T-cell (primary cell): ENCODE data around the gene NPIPB6. TPM values are rescaled to one million over a fixed set of nuclear protein-coding genes. Genes with fewer than 3 reads are reported as not detected.
A peak's percentile ranks its signal among the peaks of the same experiment; 100 is the strongest.
"Not testable (repeated sequence)": the region's sequence is repeated elsewhere in the genome, so short reads cannot be mapped to it uniquely, and the experiment has no call there.

Experiments used
- ATAC-seq, 4 experiments: fragments of 200-7000 bp in 3 of 4; fragments of 150-1000 bp in 1 of 4; cut with Tn5 transposase; replicated peaks in 1 of 4; 1 replicate in 3 of 4; 2 replicates in 1 of 4; pipeline ENCODE4 v1.10.0; 2021; ENCODE audit warnings: moderate library complexity in 3 of 4, mild to moderate bottlenecking in 2 of 4, moderate number of reproducible peaks in 1 of 4
- CTCF ChIA-PET, 2 donors: fragments of 300-600 bp; sonication (Branson Sonifier 250); formaldehyde crosslinking; loops; one replicate each; lab custom pipeline; 2022; ENCODE audit warnings: antibody characterized with exemption in 2 of 2; lab: Charles Lee
- POLR2A ChIA-PET, 2 donors: fragments of 300-600 bp; sonication (Branson Sonifier 250); formaldehyde crosslinking; loops; one replicate each; lab custom pipeline; 2022; ENCODE audit warnings: antibody characterized with exemption in 2 of 2; lab: Charles Lee
- DNase-seq, 35 experiments: peaks; one replicate each; pipeline versions ENCODE4 v3.0.0 to v3.0.0-alpha.2; 2013 to 2023
- H3K27ac ChIP-seq: one replicate; pipeline ENCODE4 v1.5.1; 2013; ENCODE audit warnings: low read length
- H3K27me3 ChIP-seq, 2 experiments: replicated peaks in 1 of 2; 1 replicate in 1 of 2; 2 replicates in 1 of 2; pipeline versions ENCODE4 v1.6.1 to v1.7.0; 2013; ENCODE audit warnings: low read length in 1 of 2, mixed read lengths in 1 of 2; ENCODE audit not compliant: control insufficient read depth in 2 of 2, insufficient read depth in 2 of 2; ENCODE audit errors: extremely low read depth in 1 of 2
- H3K36me3 ChIP-seq, 2 donors: 1 replicate in 1 of 2; 2 replicates in 1 of 2; pipeline versions ENCODE4 v1.6.1 to v1.7.0; 2013; ENCODE audit warnings: low read length in 1 of 2; ENCODE audit not compliant: control insufficient read depth in 2 of 2, insufficient read depth in 1 of 2; ENCODE audit errors: extremely low read depth in 1 of 2
- H3K4me1 ChIP-seq, 2 experiments: 1 replicate in 1 of 2; 2 replicates in 1 of 2; pipeline versions ENCODE4 v1.6.1 to v1.7.0; 2013; ENCODE audit warnings: low read length in 2 of 2, mixed read lengths in 1 of 2; ENCODE audit not compliant: insufficient read depth in 2 of 2, control insufficient read depth in 1 of 2; ENCODE audit errors: extremely low read depth in 1 of 2
- H3K4me3 ChIP-seq, 2 donors: 1 replicate in 1 of 2; 2 replicates in 1 of 2; pipeline versions ENCODE4 v1.5.1 to v1.7.0; 2013; ENCODE audit warnings: mild to moderate bottlenecking in 2 of 2, low read length in 1 of 2, moderate library complexity in 1 of 2; ENCODE audit not compliant: control insufficient read depth in 1 of 2; ENCODE audit errors: extremely low read depth in 1 of 2
- H3K9me3 ChIP-seq: 2 replicates; pipeline ENCODE4 v1.7.0; 2013
- H3K27ac Mint-ChIP-seq, 2 donors: one replicate each; pipeline ENCODE4 v1.8.0; 2020 to 2021; ENCODE audit warnings: mild to moderate bottlenecking in 2 of 2, mixed read lengths in 2 of 2
- H3K27me3 Mint-ChIP-seq, 2 donors: one replicate each; pipeline ENCODE4 v1.8.0; 2021 to 2022; ENCODE audit warnings: mixed read lengths in 2 of 2
- H3K36me3 Mint-ChIP-seq: one replicate; pipeline ENCODE4 v1.8.0; 2021; ENCODE audit warnings: mixed read lengths
- H3K4me1 Mint-ChIP-seq, 3 donors: one replicate each; pipeline ENCODE4 v1.8.0; 2020 to 2022; ENCODE audit warnings: mixed read lengths in 3 of 3, mild to moderate bottlenecking in 1 of 3
- H3K4me3 Mint-ChIP-seq, 3 donors: one replicate each; pipeline ENCODE4 v1.8.0; 2020 to 2022; ENCODE audit warnings: mild to moderate bottlenecking in 3 of 3, mixed read lengths in 3 of 3, moderate library complexity in 3 of 3
- H3K9me3 Mint-ChIP-seq, 3 donors: one replicate each; pipeline ENCODE4 v1.8.0; 2020 to 2022; ENCODE audit warnings: mixed read lengths in 3 of 3
- WGBS: methylation state at CpG from one replicate; pipeline ENCODE4 v1.1.5; 2013; ENCODE audit warnings: missing lambda C conversion rate; ENCODE audit not compliant: insufficient coverage; 5-methylcytosine and 5-hydroxymethylcytosine counted together
- total RNA-seq, 35 experiments: library from RNA in 6 of 35; stranded (reverse) in 6 of 35; fragments of 120-200 nt in 1 of 35; gene quantifications; one replicate each; pipeline versions ENCODE4 v1.2.1 to v1.2.4 and lab custom pipeline; 2013 to 2026

Gene NPIPB6
- total RNA-seq, 5 donors from 2014 or later (not counting 1 experiment from before 2014, with no cell fraction given) = 0.70 to 4.6 (median 3.2) TPM

DNA sequence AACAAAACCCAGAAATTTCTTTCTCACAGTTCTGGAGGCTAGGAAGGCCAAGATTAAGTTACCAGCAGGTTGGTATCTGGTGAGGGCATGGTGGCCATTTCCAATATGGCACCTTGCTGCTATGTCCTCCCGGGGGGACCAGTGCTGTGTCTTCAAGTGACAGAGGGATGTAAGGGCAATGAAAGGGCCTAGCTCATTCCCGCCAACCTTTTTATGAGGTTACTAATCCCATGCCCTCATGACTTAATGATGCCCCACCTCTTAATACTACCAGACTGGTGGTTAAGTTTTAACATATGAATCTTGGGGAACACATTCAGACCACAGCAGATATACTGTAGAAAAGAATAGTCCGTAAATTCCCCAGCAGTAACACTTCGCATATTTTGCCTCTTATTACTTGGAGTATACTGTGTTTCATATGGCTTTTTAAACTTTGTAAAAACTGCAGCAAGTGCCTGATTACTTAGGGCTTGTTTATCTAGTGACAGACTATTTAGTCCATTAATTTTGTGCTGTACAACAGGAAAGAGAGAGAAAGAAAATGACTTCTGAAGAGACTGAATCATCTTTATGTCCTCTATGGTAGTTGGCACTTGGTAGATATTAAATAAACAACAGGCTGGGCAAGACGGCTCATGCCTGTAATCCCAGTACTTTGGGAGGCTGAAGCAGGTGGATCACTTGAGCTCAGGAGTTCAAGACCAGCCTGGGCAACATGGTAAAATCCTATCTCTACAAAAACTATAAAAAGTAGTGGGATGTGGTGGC lies 26.2 kb downstream of the NPIPB6 start:
- H3K4me1 Mint-ChIP-seq, H3K4me3 ChIP-seq, H3K36me3 ChIP-seq, DNase-seq, H3K9me3 Mint-ChIP-seq, H3K27ac ChIP-seq, H3K4me3 Mint-ChIP-seq, H3K9me3 ChIP-seq, H3K4me1 ChIP-seq, POLR2A ChIA-PET, H3K27me3 ChIP-seq, CTCF ChIA-PET, H3K27ac Mint-ChIP-seq, H3K36me3 Mint-ChIP-seq, H3K27me3 Mint-ChIP-seq, ATAC-seq: not testable (repeated sequence)
- no CpG with 5 or more reads among the region's 5 CpGs for WGBS

DNA sequence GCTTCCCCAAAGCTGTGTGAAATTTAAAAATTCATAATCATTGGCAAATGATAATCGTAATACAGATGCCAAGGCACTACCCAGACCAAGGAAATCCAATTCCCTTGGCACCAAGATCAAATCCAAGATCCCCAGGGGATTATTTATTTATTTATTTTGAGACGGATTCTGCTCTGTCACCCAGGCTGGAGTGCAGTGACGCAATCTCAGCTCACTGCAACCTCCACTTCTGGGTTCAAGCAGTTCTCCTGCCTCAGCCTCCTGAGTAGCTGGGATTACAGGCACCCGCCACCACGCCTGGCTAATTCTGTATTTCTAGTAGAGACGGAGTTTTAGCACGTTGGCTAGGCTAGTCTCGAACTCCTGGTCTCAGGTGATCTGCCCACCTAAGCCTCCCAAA lies 27.6 kb downstream of the NPIPB6 start:
- CTCF ChIA-PET, H3K27me3 Mint-ChIP-seq, H3K36me3 Mint-ChIP-seq, H3K27me3 ChIP-seq, H3K36me3 ChIP-seq, H3K4me1 Mint-ChIP-seq, H3K27ac Mint-ChIP-seq, ATAC-seq, H3K4me1 ChIP-seq, H3K4me3 ChIP-seq, H3K27ac ChIP-seq, H3K9me3 ChIP-seq, DNase-seq, POLR2A ChIA-PET, H3K4me3 Mint-ChIP-seq, H3K9me3 Mint-ChIP-seq: not testable (repeated sequence)
- no CpG with 5 or more reads among the region's 8 CpGs for WGBS

DNA sequence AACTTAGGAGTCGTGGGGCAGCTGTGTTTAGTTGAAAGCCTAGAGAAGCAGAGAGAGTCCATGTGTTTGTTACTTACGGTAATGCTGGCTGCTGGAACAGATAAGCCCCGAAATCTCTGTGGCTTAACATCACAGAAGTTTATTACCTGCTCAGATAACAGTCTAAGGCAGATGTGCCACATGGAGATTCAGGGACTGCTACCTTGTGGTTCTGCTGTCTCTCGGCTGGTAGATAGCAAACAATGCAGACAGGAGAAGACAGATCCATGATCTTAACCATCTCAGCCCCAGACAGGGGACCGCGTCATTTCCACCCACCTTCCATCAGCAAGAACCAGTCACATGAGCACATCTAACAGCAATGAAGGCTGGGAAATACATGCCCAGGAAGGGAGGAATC lies 30.7 kb downstream of the NPIPB6 start:
- DNase-seq, H3K4me1 Mint-ChIP-seq, H3K27ac Mint-ChIP-seq, CTCF ChIA-PET, H3K4me3 ChIP-seq, H3K9me3 ChIP-seq, POLR2A ChIA-PET, H3K4me1 ChIP-seq, H3K36me3 Mint-ChIP-seq, H3K27me3 ChIP-seq, H3K27ac ChIP-seq, H3K36me3 ChIP-seq, ATAC-seq, H3K27me3 Mint-ChIP-seq, H3K4me3 Mint-ChIP-seq, H3K9me3 Mint-ChIP-seq: not testable (repeated sequence)
- WGBS = no CpG with 5 or more reads among the region's 6 CpGs

DNA sequence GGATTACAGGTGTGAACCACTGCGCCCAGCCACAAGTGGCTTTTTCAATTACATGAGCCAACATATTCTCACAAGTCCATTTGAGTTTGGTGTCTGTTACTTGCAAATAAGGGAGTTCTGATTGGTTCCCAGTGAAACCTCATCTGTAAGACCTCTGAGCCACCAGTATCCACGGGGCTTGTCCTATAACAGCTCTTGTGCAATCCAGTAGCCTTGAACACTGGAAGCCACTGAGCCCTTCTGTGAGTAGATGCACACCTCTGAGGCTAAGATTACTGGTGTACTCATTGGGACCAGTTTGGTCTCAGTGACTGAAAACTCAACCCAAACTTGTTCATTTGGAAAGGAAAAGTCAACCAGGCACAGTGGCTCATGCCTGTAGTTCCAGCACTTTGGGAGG lies 32.3 kb downstream of the NPIPB6 start:
- H3K36me3 ChIP-seq, H3K9me3 Mint-ChIP-seq, H3K4me1 ChIP-seq, H3K27me3 Mint-ChIP-seq, H3K4me3 Mint-ChIP-seq, DNase-seq, H3K36me3 Mint-ChIP-seq, H3K27ac Mint-ChIP-seq, H3K27ac ChIP-seq, POLR2A ChIA-PET, H3K9me3 ChIP-seq, H3K4me3 ChIP-seq, CTCF ChIA-PET, ATAC-seq, H3K4me1 Mint-ChIP-seq, H3K27me3 ChIP-seq: not testable (repeated sequence)
- WGBS = no CpG with 5 or more reads among the region's 2 CpGs

DNA sequence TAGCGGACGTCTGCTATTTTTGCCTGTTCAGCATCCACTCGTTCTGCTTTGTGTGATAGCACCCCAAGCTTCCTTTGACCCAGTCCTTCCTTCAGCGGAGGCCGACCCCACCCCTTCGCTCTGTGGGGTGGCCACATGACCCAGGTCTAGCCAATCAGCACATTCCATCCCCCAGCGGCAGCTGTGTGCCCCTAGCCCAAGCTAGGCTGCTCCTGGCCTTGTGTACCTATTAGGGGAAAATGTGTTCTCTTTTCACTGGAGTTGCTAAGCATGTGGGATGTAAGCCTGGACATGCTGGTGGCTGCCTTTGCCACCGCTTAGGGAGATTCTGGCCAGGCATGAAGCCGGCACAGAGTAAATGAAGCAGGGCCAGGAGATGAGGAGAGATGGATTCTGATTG lies 33.1 kb downstream of the NPIPB6 start:
- H3K4me3 ChIP-seq, POLR2A ChIA-PET, H3K9me3 Mint-ChIP-seq, H3K4me1 Mint-ChIP-seq, CTCF ChIA-PET, H3K4me3 Mint-ChIP-seq, H3K27ac ChIP-seq, H3K27me3 ChIP-seq, H3K9me3 ChIP-seq, H3K27me3 Mint-ChIP-seq, H3K27ac Mint-ChIP-seq, H3K36me3 Mint-ChIP-seq, H3K4me1 ChIP-seq, H3K36me3 ChIP-seq: not testable (repeated sequence)
- peak; percentile 46 to 86 (median 62) for ATAC-seq
- peak in 5 of 35 experiments; percentile 24 to 34 (median 30) for DNase-seq
- WGBS = no CpG with 5 or more reads among the region's 9 CpGs

DNA sequence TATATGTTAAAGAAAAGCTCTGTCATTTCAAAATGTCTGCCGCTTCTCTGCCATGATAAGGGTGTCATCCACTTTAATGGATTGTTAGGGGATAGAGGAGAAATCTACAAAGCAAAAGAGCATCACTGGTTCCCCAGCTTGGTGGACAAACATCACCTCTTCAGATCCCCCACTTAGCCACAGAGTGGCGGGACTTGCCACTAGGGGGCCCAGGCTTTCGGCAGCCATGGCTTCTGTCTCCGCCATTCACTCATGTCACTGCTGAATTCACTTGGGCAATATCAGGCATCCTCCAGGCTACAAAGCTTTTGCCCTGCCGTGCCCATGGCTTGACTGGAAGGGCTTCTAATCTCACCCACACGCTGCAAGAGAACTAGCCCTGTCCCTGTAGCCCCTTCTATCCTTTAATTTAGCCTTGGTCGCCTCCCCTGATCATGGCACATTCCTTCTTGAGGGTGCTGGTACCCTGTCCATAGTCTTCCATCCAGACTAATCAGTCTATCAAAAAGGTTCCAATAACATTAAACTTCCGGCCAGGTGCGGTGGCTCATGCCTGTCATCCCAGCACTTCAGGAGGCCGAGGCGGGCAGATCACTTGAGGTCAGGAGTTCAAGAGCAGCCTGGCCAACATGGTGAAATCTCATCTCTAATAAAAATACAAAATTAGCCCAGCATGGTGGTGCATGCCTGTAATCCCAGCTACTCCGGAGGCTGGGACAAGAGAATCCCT lies 36.3 kb downstream of the NPIPB6 start:
- Histone ChIP-seq H3K4me3 (no peak overlapping the region), H3K36me3 (peaks cover 0 to 5% of the 10 kb centered on the region in 2 donors), H3K27me3 (no peaks in the 10 kb centered on the region), H3K27ac (no peak overlapping the region), H3K9me3 (no peaks in the 10 kb centered on the region), H3K4me1 (peaks cover 0 to 9% of the 10 kb centered on the region in 2 experiments)
- WGBS = 64% methylated on average over 11 of the region's 12 CpGs
- ATAC-seq (peak; percentile 85 to 88 (median 86)), DNase-seq (peak in 34 of 35 experiments; percentile 36 to 75 (median 61))
- no peak overlapping the region for H3K4me3 Mint-ChIP-seq
- H3K27ac Mint-ChIP-seq = no peak overlapping the region
- H3K9me3 Mint-ChIP-seq = no peaks in the 10 kb centered on the region
- H3K4me1 Mint-ChIP-seq = peaks cover 2 to 7% (median 5%) of the 10 kb centered on the region in 3 donors
- ChIA-PET POLR2A (interaction anchor here in 1 of 2 donors (0.6 kb wide), 1 partner anchor 232 kb away, joined by 3 read pairs; no protein-coding TSS in a partner anchor), CTCF (interaction anchor here (0.9 to 1.5 kb wide), 3 partner anchors 27 to 45 kb away, joined by 3 to 4 read pairs (median 3); no protein-coding TSS in a partner anchor)
- no peaks in the 10 kb centered on the region for H3K27me3 Mint-ChIP-seq
- no peaks in the 10 kb centered on the region for H3K36me3 Mint-ChIP-seq
